HG03342 (cell line): Measurements from ENCODE around the gene PITPNC1.

Experiments used
- ATAC-seq: cut with Tn5 transposase; IDR thresholded peaks from one replicate; pipeline ENCODE4 v1.9.1; 2021; ENCODE audit warnings: mild to moderate bottlenecking, moderate library complexity; ENCODE audit not compliant: unreplicated experiment

The PITPNC1 gene

GRCh38 chr17:67531291-67531690 lies 154.2 kb downstream of the PITPNC1 start:
- ATAC-seq = peak; percentile 96

DNA sequence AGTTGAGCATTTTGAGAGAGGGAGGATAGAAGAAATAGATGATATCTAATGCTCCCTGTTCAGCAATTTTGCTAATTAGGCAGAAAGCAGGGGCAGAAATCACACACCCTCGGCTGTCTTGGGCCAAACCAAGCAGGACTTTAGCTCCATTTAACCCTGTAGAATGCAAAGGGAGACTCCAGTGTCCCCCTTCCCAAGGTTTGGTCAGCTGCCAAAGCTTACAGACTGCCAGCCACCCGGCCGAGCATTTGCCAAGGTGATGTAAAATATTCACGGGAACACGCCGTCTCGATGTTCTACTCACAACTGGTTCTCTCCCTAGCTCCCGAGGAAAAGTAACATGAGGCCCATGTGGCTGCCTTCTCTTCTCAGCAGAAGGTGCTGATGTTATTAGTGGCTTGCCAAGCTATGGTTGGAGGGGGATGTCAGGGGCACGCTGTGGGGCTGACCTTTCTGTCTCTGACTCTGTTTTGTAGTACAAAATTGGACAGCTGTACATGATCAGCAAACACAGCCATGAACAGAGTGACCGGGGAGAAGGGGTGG lies 155.3 kb downstream of the PITPNC1 start:
- no peak for ATAC-seq

- no peak for ATAC-seq
Measured at GRCh38 chr17:67534941-67535340, 157.9 kb downstream of the PITPNC1 start.

- ATAC-seq = no peak
Measured at GRCh38 chr17:67542219-67543114, 165.4 kb downstream of the PITPNC1 start.

- ATAC-seq = no peak
Measured at GRCh38 chr17:67544364-67544955, 167.4 kb downstream of the PITPNC1 start.

GRCh38 chr17:67546578-67547527 lies 169.8 kb downstream of the PITPNC1 start:
- peak; percentile 88 for ATAC-seq

DNA sequence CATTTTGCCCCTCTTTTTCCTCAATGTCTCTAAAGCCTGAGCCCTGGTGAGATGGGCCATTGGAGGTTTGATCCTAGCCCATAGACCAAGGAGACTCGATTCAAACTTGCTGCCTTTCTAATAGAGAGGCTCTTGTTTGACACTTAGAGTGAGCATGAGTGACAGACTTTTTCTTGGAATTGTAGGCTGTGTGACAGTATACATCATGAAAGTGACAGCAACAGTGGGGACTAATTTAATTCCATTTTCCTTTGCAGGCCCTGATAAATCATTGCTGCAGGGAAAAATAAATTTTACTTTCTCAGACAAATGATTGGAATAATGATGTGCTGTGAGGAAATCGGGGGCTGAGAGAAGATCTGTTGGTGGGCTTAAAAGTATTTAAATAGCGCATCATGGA lies 171.6 kb downstream of the PITPNC1 start:
- no peak for ATAC-seq

- no peak for ATAC-seq
Measured at GRCh38 chr17:67549820-67550219, 172.7 kb downstream of the PITPNC1 start.

GRCh38 chr17:67554634-67555033 lies 177.6 kb downstream of the PITPNC1 start:
- no peak for ATAC-seq

GRCh38 chr17:67555855-67556254 lies 178.8 kb downstream of the PITPNC1 start:
- no peak for ATAC-seq

DNA sequence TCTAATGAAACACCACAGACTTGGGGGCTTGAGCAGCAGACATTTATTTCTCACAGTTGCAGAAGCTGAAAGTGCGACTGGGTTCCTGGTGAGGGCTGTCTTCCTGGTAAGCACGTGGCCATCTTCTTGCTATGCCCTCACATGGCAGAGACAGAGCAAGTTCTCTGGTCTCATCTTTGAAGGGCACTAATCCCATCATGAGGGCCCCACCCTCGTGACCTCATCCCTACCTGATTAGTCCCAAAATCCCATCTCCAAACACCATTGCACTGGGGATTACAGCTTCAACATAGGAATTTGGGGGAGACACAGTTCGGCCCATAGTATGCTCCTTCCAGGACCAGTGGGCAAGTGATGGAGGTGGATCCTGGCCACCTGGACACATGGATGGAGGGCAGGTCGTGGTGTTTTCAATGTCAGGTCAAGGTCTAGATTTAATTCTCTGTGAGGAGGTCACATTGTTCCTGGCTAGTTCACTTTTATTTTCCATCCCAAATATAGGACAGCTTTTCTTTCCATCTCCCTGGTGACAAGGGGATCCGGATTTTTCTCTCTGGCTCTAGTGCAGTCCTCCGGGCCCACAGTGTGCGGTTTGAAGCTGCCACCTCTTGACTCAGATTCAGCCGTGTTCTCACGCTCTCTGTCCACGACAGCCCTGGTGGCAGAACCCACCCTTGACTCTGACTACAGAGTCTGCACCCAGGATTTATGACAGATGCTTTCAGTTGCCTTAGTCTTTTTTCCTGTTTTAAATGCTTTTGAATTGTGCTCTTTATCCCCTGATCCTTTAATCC lies 180.2 kb downstream of the PITPNC1 start:
- no peak for ATAC-seq

DNA sequence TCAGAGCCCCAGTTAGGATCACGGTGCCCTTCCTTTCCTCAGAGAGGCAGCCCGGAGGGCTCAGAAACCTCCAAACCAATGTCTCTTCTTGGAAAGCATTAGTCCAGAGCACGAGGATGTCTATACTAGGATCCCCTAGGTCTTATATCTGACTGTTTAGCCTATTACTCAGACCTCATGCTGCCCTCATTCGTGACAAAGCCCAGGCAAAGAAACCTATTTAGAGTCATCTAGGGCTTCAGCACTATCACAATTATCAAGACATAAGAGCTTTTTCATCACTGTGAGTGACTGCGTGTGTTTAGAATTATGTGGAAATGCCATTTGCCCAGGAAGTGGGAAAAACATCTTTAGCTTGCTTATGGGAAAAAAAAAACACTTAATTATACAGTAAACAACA lies 180.8 kb downstream of the PITPNC1 start:
- no peak for ATAC-seq

DNA sequence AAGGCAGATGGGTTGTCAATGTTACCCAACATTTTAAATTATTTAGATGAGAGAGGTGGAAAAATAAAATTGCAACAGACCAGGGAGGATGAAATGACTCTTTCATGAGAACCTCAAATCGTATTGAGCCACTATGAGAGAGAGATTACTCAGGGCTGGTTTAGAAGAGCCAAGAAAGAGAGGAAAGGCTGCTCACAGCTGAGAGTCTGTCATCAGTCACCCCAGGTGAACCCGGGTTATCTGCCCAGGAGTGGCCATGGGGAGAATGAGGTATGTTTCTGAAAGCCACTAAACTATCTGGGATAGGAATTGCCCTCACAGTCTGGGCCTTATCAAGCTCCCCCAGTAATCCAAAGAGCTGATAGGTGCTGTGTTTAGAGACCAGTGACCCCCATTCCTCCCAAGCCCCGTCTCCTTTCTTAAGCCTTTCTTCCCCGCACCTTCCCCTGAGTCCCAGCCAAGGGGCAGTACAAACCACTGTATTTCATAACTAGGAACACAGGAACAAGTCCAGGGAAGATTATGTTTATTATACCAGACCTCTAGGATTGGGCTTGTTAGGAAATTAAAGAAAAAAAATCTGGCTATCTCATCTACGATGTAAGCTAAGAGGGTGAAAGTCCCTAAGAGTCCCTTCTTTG lies 181.8 kb downstream of the PITPNC1 start:
- ATAC-seq = no peak

DNA sequence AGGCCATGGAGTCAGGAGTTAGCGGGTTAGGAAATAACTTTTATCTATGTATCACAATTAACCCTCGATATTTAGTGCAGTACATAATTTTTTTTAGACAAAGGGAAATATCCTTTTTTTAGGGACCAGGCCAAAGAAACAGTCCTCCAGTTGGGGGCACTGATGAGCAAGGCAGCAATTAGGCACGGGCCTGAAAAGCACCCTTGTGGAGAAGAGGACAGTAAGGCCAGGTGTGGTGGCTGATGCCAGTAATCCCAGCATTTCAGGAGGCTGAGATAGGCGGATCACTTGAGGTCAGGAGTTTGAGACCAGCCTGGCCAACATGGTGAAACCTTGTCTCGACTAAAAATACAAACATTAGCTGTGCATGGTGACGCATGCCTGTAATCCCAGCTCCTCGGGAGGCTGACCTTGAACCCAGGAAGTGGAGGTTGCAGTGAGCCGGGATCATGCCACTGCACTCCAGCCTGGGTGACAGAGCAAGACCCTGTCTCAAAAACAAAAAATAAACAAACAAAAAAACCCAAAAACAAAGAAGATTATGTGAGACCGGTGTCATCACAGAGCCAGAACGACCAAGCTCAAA lies 182.4 kb downstream of the PITPNC1 start:
- ATAC-seq = no peak

GRCh38 chr17:67562005-67562404 lies 184.9 kb downstream of the PITPNC1 start:
- ATAC-seq = no peak

- ATAC-seq = no peak
Measured at GRCh38 chr17:67563692-67564228, 186.7 kb downstream of the PITPNC1 start.

- no peak for ATAC-seq
Measured at GRCh38 chr17:67565068-67565467, 188.0 kb downstream of the PITPNC1 start.

- no peak for ATAC-seq
Measured at GRCh38 chr17:67566656-67567055, 189.6 kb downstream of the PITPNC1 start.

GRCh38 chr17:67569015-67569451 lies 192.0 kb downstream of the PITPNC1 start:
- ATAC-seq = peak; percentile 45
